ENCODE results near the gene OSBPL10. TPM values are rescaled to one million over a fixed set of nuclear protein-coding genes. Genes with fewer than 3 reads are reported as not detected.
A peak's percentile ranks its signal among the peaks of the same experiment; 100 is the strongest.

Gene OSBPL10
- total RNA-seq, 1 donor from 2014 or later, result 20.1 TPM

DNA sequence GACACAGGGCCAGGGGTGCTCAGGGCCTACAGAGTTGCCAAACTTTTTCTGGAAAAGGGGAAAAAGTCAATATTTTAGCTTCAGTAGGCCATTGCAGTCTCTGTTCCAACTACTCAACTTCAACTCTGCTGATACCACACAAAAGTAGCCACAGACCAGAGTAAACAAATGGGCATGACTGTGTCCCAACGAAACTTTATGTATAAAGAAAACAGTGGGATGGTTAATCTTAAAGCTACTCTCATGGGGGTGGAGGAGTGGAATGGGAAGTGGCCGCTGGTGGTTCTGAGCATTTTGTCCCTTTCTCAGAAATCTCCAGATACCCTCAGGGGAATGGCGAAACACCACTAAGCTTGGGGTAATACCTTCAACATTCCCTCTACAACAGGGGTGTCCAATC, 69.9 kb downstream of the OSBPL10 start:
- Histone ChIP-seq H3K4me3 (ENCODE audit: low read depth, low read length) (no peak overlapping the region), H3K27me3 (ENCODE audit: control insufficient read depth, insufficient read depth, low read length) (no peaks in the 10 kb centered on the region), H3K36me3 (ENCODE audit: control insufficient read depth, insufficient read depth, low read length) (no peaks in the 10 kb centered on the region)
- DNase-seq (ENCODE audit: low read depth), result no peak
- TF ChIP-seq CTCF (IDR thresholded peaks at IDR 0.05; ENCODE audit: insufficient read depth, low read length, poor library complexity, severe bottlenecking), result no peak

GRCh38 chr3:31909455-31909854, 71.6 kb downstream of the OSBPL10 start:
- TF ChIP-seq CTCF (IDR thresholded peaks at IDR 0.05; ENCODE audit: insufficient read depth, low read length, poor library complexity, severe bottlenecking), result no peak
- Histone ChIP-seq H3K4me3 (ENCODE audit: low read depth, low read length) (no peak overlapping the region), H3K27me3 (ENCODE audit: control insufficient read depth, insufficient read depth, low read length) (no peaks in the 10 kb centered on the region), H3K36me3 (ENCODE audit: control insufficient read depth, insufficient read depth, low read length) (no peaks in the 10 kb centered on the region)
- no peak for DNase-seq (ENCODE audit: low read depth)

GRCh38 chr3:31908391-31909097, 72.5 kb downstream of the OSBPL10 start:
- TF ChIP-seq CTCF (IDR thresholded peaks at IDR 0.05; ENCODE audit: insufficient read depth, low read length, poor library complexity, severe bottlenecking), result peak; percentile 35
- no peaks in the 10 kb centered on the region for H3K27me3 ChIP-seq (ENCODE audit: control insufficient read depth, insufficient read depth, low read length)
- no peak overlapping the region for H3K4me3 ChIP-seq (ENCODE audit: low read depth, low read length)
- H3K36me3 ChIP-seq (ENCODE audit: control insufficient read depth, insufficient read depth, low read length), result no peaks in the 10 kb centered on the region
- no peak for DNase-seq (ENCODE audit: low read depth)

DNA sequence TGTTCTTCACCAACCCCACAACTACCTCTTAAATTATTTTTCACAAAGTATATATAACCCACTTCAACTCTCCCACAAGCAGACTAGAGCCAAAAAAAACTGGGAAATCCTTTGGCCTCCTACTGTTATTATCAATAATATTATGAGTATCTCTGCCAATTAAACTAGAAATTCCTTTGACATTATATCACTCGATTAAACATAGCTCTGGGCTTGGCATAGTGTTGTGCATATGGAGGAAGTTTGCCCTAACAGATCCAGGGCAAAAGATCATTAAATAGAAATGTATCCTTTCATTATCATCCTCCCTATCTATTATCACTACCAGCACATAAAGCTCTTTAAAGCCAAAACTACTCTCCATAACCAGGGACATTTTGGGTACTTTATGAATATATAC, 74.9 kb downstream of the OSBPL10 start:
- no peak for TF ChIP-seq CTCF (IDR thresholded peaks at IDR 0.05; ENCODE audit: insufficient read depth, low read length, poor library complexity, severe bottlenecking)
- Histone ChIP-seq H3K36me3 (ENCODE audit: control insufficient read depth, insufficient read depth, low read length) (no peaks in the 10 kb centered on the region), H3K4me3 (ENCODE audit: low read depth, low read length) (no peak overlapping the region), H3K27me3 (ENCODE audit: control insufficient read depth, insufficient read depth, low read length) (no peaks in the 10 kb centered on the region)
- DNase-seq (ENCODE audit: low read depth), result no peak

- Histone ChIP-seq H3K27me3 (ENCODE audit: control insufficient read depth, insufficient read depth, low read length) (no peaks in the 10 kb centered on the region), H3K36me3 (ENCODE audit: control insufficient read depth, insufficient read depth, low read length) (no peaks in the 10 kb centered on the region), H3K4me3 (ENCODE audit: low read depth, low read length) (no peak overlapping the region)
- TF ChIP-seq CTCF (IDR thresholded peaks at IDR 0.05; ENCODE audit: insufficient read depth, low read length, poor library complexity, severe bottlenecking), result no peak
- DNase-seq (ENCODE audit: low read depth), result no peak
Observed at GRCh38 chr3:31903686-31904431, 77.2 kb downstream of the OSBPL10 start.

Data from kidney epithelial cell (primary cell).